ENCODE measurements around the gene GGA1.

GGA1 gene

DNA sequence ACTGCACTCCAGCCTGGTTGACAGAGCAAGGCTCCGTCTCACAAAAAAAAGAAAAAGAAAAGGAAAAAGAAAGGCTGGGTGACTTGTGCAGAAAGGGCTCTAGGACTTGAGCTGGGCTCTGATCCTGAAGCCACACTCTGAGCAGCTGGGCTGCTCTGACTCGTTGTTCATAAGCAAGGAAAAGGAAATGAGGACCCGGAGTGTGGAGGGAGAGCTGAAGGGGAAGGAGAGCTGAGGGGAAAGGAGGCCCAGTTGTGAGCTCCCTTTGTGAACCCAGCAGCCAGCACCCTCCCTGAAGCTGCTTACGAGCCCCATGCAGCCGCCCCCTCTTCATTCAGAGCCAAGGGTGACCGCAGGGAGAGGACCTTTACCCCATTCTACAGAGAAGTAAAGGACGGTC is 18.5 kb downstream of the GGA1 start:
- TF ChIP-seq TAF1 (IDR thresholded peaks at IDR 0.05; ENCODE audit: low read depth) (no peak), EP300 (IDR thresholded peaks at IDR 0.05; ENCODE audit: borderline replicate concordance) (no peak), NFIC (IDR thresholded peaks at IDR 0.05) (no peak), RAD21 (IDR thresholded peaks at IDR 0.05; ENCODE audit: low read depth) (no peak), ZBTB7A (IDR thresholded peaks at IDR 0.05; ENCODE audit: low read depth) (no peak), TCF12 (IDR thresholded peaks at IDR 0.05; ENCODE audit: low read depth) (no peak), EGR1 (IDR thresholded peaks at IDR 0.05) (no peak)
- TF ChIP-seq, protein P1, sequence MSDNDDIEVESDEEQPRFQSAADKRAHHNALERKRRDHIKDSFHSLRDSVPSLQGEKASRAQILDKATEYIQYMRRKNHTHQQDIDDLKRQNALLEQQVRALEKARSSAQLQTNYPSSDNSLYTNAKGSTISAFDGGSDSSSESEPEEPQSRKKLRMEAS (IDR thresholded peaks at IDR 0.05) = no peak
- TF ChIP-seq, protein P2, sequence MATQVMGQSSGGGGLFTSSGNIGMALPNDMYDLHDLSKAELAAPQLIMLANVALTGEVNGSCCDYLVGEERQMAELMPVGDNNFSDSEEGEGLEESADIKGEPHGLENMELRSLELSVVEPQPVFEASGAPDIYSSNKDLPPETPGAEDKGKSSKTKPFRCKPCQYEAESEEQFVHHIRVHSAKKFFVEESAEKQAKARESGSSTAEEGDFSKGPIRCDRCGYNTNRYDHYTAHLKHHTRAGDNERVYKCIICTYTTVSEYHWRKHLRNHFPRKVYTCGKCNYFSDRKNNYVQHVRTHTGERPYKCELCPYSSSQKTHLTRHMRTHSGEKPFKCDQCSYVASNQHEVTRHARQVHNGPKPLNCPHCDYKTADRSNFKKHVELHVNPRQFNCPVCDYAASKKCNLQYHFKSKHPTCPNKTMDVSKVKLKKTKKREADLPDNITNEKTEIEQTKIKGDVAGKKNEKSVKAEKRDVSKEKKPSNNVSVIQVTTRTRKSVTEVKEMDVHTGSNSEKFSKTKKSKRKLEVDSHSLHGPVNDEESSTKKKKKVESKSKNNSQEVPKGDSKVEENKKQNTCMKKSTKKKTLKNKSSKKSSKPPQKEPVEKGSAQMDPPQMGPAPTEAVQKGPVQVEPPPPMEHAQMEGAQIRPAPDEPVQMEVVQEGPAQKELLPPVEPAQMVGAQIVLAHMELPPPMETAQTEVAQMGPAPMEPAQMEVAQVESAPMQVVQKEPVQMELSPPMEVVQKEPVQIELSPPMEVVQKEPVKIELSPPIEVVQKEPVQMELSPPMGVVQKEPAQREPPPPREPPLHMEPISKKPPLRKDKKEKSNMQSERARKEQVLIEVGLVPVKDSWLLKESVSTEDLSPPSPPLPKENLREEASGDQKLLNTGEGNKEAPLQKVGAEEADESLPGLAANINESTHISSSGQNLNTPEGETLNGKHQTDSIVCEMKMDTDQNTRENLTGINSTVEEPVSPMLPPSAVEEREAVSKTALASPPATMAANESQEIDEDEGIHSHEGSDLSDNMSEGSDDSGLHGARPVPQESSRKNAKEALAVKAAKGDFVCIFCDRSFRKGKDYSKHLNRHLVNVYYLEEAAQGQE (IDR thresholded peaks at IDR 0.05; ENCODE audit: low read depth) = no peak
- TF ChIP-seq, protein P3, sequence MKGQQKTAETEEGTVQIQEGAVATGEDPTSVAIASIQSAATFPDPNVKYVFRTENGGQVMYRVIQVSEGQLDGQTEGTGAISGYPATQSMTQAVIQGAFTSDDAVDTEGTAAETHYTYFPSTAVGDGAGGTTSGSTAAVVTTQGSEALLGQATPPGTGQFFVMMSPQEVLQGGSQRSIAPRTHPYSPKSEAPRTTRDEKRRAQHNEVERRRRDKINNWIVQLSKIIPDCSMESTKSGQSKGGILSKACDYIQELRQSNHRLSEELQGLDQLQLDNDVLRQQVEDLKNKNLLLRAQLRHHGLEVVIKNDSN (IDR thresholded peaks at IDR 0.05) = no peak

DNA sequence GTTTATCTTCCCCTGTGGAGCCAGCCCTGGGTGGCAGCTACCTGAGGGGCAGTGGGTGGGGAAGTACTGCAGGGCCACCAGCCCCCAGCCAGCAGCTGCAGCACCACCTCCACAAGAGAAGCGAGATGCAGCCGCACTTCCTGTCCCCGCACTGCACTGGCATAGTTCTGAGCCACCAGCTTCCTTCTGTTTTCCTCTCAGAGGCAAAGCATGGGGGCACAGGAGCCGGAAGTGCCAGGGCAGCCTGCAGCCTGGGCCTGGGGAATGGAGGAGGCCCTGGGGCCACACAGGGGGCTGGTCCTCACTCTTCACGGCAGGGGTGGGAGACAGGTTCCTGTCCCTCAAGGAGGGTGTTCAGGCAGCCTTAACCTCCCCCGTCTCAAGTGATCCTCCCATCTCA is 18.9 kb downstream of the GGA1 start:
- TF ChIP-seq YY1 (IDR thresholded peaks at IDR 0.05; ENCODE audit: low read depth) (no peak), NFIC (IDR thresholded peaks at IDR 0.05) (no peak), FOXM1 (IDR thresholded peaks at IDR 0.05; ENCODE audit: borderline replicate concordance, low read depth) (no peak), TEAD4 (IDR thresholded peaks at IDR 0.05) (no peak)
- TF ChIP-seq, protein P3 (IDR thresholded peaks at IDR 0.05) = no peak

DNA sequence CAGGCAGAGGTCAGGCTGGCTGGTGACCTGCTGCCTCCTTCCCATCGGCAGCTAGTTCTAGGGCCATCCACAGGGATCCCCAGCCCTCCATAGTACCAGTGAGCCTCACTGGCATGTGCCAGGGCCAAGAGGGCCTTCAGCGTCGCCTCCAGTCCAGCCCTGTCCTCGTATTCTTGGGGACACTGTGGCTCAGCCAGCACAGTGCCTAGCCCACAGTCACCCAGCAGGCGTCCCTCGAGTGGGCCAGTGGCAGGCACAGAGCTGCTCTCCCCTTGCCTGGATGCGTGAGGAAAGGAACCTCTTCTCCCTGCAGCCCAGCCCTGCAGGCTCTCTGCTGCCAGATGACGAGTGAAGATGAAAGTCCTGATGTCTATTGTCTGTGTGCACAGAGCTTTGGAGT is 20.2 kb downstream of the GGA1 start:
- TF ChIP-seq TEAD4 (IDR thresholded peaks at IDR 0.05) (no peak), FOXM1 (IDR thresholded peaks at IDR 0.05; ENCODE audit: borderline replicate concordance, low read depth) (no peak), TAF1 (IDR thresholded peaks at IDR 0.05; ENCODE audit: low read depth) (no peak), EP300 (IDR thresholded peaks at IDR 0.05; ENCODE audit: borderline replicate concordance) (no peak), CREB1 (IDR thresholded peaks at IDR 0.05; ENCODE audit: low read depth) (no peak), CEBPB (IDR thresholded peaks at IDR 0.05) (no peak), EGR1 (IDR thresholded peaks at IDR 0.05) (no peak), YY1 (IDR thresholded peaks at IDR 0.05; ENCODE audit: low read depth) (no peak)
- TF ChIP-seq, protein P1 (IDR thresholded peaks at IDR 0.05) = no peak
- TF ChIP-seq, protein P2 (IDR thresholded peaks at IDR 0.05; ENCODE audit: low read depth) = no peak
- TF ChIP-seq, protein P3 (IDR thresholded peaks at IDR 0.05) = no peak

DNA sequence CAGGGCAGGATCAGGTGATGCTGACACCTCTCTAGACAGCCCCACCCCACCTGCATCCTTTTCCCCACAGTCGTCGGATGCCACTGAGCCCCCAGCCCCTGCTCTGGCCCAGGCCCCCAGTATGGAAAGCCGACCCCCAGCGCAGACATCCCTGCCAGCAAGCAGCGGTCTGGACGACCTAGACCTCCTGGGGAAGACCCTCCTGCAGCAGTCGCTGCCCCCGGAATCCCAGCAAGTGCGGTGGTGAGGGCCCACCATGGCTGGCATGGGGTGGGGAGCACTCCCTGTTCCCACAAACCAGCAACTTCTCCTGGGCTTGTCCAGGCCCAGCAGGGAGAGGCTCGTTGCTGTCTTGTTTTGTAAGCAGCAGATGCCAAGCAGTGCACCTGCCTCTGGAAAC is 21.3 kb downstream of the GGA1 start:
- TF ChIP-seq TEAD4 (IDR thresholded peaks at IDR 0.05) (no peak), EGR1 (IDR thresholded peaks at IDR 0.05) (no peak), RAD21 (IDR thresholded peaks at IDR 0.05; ENCODE audit: low read depth) (no peak), TAF1 (IDR thresholded peaks at IDR 0.05; ENCODE audit: low read depth) (no peak), EP300 (IDR thresholded peaks at IDR 0.05; ENCODE audit: borderline replicate concordance) (no peak), TCF12 (IDR thresholded peaks at IDR 0.05; ENCODE audit: low read depth) (no peak), NFIC (IDR thresholded peaks at IDR 0.05) (no peak), FOXM1 (IDR thresholded peaks at IDR 0.05; ENCODE audit: borderline replicate concordance, low read depth) (no peak), ZBTB7A (IDR thresholded peaks at IDR 0.05; ENCODE audit: low read depth) (no peak), CEBPB (IDR thresholded peaks at IDR 0.05) (no peak), CREB1 (IDR thresholded peaks at IDR 0.05; ENCODE audit: low read depth) (no peak)
- TF ChIP-seq, protein P3 (IDR thresholded peaks at IDR 0.05) = no peak
- TF ChIP-seq, protein P1 (IDR thresholded peaks at IDR 0.05) = no peak
- TF ChIP-seq, protein P2 (IDR thresholded peaks at IDR 0.05; ENCODE audit: low read depth) = no peak
